NCI-H345 treated with DMSO at 0.1 percent for 48 hours (cell line): ENCODE results near the gene TRAPPC3.
A peak's percentile ranks its signal among the peaks of the same experiment; 100 is the strongest.
"Not testable (repeated sequence)": the region's sequence is repeated elsewhere in the genome, so short reads cannot be mapped to it uniquely, and the experiment has no call there.

Experiments used
- DNase-seq: peaks from one replicate; lab custom pipeline; 2025; ENCODE audit not compliant: unreplicated experiment; lab: John Stamatoyannopoulos, UW

The TRAPPC3 gene

GRCh38 chr1:36149237-36149972 lies at the start of gene TRAPPC3:
TRAPPC3 (minus strand) TSS chr1:36149486; CDS start chr1:36149378, 108 bp downstream.
- DNase-seq, result peak; percentile 98

GRCh38 chr1:36198641-36199040 lies 49.4 kb upstream of the TRAPPC3 start:
- no peak for DNase-seq

GRCh38 chr1:36196805-36197204 lies 47.5 kb upstream of the TRAPPC3 start:
- DNase-seq, result not testable (repeated sequence)

- peak; percentile 73 for DNase-seq
These were observed 38.7 kb upstream of the TRAPPC3 start for GRCh38 chr1:36187800-36188593.

DNA sequence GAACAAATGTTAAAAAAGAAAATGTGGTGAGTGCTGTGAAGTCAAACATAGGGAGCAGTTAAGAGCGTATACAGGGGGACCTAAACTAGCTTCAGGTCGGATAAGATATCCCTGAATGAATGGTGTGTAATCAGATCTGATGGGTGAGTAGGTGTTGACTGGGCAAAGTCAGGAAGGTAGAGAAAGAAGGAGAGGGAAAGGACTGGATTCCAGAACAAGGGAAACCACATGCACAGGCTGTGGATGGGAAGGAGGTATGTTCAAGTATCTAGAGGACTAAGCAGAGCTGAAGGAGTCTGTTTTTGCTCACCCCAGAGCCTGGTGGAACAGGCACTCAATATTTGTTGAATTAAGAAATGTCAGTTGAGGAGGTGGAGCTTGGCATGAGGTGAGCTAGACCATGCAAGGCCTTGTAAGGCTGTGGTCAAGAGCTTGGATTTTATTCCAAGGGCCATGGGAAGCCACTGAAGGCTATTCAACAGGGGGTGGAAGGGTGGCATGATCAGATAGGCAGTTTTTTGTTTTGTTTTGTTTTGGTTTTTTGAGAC lies 34.1 kb upstream of the TRAPPC3 start:
- DNase-seq, result no peak

DNA sequence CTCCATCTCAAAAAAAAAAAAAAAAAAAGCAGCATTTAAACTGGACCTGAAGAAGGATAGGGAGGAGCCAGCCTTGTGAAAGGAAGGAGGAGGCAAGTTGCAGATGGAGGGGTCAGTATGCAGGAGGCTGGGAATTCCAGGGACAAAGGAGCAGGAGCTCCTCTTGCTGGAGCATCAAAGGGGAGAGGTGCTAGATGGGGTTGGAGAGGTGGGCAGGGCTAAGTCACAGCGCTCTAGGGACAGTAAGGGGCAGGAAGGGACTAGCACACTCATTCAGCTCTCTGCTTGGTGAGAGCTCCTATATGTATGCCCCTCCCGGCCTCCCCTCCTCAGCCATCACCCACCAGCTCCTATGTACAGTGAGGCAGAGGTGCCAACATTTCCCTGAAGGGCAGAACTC lies 33.4 kb upstream of the TRAPPC3 start:
- peak; percentile 24 for DNase-seq

DNA sequence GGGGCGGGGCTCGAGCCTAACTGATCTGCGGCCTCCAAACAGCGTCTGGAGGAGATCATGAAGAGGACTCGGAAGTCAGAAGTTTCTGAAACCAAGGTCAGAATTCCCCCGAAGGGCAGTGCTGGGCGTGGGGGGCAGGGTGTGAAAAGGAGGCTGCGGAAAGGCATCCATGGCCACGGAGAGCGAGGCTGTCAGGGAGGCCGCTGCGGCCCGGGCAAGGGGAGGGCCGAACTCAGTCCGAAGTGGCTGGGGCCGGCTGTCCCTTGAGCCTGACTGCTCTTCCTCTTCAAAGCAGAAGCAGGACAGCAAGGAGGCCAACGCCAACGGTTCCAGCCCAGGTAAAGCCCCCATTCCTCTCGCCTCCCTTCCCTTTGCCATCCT lies 29.9 kb upstream of the TRAPPC3 start:
- DNase-seq, result no peak

DNA sequence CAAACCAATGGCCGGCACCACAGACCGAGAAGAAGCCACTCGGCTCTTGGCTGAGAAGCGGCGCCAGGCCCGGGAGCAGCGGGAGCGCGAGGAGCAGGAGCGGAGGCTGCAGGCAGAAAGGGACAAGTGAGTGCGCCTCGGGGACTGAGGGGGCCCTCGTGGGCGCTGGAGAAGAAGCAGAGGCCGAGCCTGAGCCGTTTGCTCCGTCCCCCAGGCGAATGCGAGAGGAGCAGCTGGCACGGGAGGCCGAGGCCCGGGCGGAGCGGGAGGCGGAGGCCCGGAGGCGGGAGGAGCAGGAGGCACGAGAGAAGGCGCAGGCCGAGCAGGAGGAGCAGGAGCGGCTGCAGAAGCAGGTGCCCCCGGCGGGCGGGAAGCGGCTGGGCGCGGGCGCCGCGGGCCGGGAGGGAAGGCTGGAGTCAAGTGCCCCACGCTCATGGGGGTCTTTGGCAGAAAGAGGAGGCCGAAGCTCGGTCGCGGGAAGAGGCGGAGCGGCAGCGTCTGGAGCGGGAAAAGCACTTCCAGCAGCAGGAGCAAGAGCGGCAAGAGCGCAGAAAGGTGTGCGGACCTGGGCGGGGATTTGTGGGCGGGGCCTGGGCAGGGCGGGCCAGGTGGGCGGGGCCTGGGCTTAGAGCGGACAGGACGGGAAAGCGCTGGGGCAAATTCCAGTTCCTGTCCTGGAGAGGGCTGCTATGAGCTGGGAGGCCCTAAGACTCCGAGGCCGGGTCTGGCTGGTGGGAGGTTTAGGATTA lies 29.4 kb upstream of the TRAPPC3 start:
- no peak for DNase-seq

GRCh38 chr1:36177589-36178431 lies 28.5 kb upstream of the TRAPPC3 start:
- DNase-seq, result no peak

GRCh38 chr1:36176106-36176949 lies 27.0 kb upstream of the TRAPPC3 start:
- DNase-seq, result no peak

DNA sequence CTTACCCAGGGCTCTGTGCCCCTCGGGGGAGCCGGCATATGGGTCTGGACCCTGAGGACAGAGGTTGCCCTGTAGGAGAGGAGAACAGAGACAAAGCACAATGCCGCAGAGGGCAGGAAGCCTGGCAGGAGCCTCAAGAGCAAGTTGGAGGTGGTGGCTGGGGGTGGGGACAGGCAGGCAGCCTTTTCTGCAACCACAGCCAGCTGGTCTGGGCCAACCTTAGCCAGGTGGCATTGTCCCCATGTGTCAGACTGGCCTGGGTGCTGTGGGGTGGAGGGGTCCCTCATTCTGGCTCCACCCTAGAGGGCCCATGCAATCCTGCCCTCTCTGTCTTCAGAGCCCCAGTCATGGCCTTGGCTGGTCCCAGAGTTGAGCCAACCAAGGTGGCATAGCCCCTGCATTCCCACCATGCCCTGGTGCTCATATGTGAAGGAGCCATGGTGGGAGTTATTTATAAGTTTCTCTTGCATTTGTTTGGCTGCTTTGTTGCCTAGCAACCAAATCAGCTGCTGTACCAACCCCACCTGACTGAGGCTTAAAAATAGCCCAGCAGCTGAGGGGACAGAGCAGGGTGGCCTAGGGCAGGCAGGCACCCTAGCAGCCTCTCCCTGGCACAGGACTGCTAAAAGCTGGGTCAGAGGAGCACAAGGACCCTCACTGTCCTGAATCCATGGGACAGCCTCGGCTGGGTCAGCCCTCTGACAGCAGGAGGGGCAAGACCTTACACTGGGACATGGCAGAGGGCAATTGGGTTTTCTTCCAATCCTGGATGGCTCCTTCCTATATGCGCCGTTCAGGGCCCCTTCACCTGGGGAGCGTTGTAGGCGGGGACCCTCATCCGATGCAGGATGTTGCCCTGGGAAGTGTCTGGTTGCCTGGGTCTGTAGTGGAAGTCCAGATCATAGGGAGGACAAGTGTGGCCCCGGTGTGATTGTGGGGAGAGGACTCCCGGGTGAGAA lies 26.1 kb upstream of the TRAPPC3 start:
- peak; percentile 21 for DNase-seq

GRCh38 chr1:36174713-36175112 lies 25.4 kb upstream of the TRAPPC3 start:
- DNase-seq, result peak; percentile 44

GRCh38 chr1:36172983-36173382 lies 23.7 kb upstream of the TRAPPC3 start:
- DNase-seq, result no peak

DNA sequence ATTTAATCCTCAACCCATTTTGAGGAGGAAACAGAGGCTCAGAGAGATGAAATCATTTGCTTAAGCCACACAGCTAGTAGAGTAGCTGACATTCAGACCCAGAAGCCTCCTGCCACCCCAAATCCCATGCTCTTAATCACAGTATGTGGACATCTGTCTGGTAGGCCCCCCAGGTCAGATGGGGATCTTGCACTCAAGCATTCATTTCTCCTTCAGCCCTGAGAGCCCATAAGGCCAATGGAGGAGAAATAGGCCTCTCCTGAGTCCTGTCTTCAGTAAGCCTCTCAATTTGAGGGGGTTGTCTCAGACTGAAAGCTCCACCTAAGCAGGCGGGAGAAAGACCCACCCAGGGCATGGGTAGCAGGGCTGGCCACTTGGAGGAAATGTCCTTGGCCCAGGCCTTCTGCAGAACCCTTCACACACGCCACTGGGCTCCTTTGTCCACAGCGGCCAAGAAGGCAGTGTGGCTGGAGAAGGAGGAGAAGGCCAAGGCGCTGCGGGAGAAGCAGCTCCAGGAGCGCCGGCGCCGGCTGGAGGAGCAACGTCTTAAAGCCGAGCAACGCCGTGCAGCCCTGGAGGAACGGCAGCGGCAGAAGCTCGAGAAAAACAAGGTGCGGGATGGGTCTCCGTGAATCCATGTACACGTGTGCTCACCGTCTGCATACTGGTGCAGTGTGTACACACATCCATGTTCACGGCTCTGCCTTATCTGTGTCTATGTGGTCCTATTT lies 22.9 kb upstream of the TRAPPC3 start:
- no peak for DNase-seq

DNA sequence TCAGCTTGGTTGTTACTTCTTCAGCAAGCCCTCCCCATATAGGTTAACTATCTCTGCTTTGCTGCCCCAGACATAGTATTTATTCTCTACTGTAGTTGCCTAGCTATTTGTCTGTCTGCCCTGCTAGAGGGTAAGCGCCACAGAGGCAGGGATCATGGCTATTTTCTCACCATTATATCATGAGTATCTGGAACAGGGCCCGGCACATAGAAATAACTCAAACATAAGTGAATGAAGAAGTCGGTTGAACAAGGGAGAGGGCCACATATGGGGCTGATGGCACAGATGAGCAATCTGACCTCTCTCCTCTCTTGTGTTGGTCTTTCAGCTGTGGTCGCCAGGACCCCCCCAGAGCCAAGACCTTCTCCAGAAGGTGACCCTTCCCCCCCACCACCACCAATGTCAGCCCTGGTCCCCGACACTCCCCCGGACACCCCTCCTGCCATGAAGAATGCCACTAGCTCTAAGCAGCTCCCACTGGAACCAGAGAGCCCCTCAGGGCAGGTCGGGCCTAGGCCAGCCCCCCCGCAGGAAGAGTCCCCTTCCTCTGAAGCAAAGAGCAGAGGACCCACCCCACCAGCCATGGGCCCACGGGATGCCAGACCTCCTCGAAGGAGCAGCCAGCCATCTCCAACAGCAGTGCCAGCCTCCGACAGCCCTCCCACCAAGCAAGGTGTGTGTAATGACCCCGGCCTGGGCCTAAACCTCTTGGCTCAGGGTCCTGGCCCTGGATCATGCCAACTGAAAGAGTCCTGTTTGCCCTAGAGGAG lies 21.5 kb upstream of the TRAPPC3 start:
- DNase-seq, result no peak

DNA sequence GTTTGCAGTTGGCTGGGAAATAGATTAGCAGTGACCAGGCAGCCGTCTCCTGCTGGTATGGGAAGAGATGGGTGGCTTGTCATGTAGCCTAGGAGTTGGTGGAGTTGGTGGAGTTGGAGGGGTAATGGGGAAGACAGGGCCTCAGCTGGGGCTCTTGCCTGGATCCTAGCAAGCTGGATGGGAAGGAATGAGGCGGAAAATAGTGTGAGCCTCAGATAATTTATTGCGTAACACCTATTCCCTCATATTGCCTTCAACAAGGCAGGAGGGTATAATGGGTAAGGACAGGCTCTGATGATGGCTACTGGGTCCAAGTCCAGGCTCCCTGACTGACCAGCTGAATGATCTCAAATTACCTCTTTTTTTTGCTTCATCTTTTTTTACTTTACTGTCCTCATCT lies 19.2 kb upstream of the TRAPPC3 start:
- DNase-seq, result no peak
